Measurements from ENCODE around the gene C7. TPM values are rescaled to one million over a fixed set of nuclear protein-coding genes. Genes with fewer than 3 reads are reported as not detected.

C7 gene
- total and polyA plus RNA-seq, 8 donors, result 253 to 559 (median 474) TPM

GRCh38 chr5:40986666-40987065 lies 77.4 kb downstream of the C7 start:
- Histone ChIP-seq H3K4me1 (peaks cover 0 to 12% of the 10 kb centered on the region in 2 donors), H3K9me3 (peaks cover 0 to 2% of the 10 kb centered on the region in 2 donors), H3K27ac (no peak overlapping the region), H3K4me3 (no peak overlapping the region), H3K36me3 (no peaks in the 10 kb centered on the region), H3K27me3 (no peaks in the 10 kb centered on the region)
- DNase-seq (no peak), ATAC-seq (no peak)
- intact Hi-C loops (cut with DNase I), result no loop called here
- no peak for TF ChIP-seq CTCF (IDR thresholded peaks at IDR 0.05)

GRCh38 chr5:40987349-40987748 lies 78.1 kb downstream of the C7 start:
- Histone ChIP-seq H3K36me3 (no peaks in the 10 kb centered on the region), H3K27ac (no peak overlapping the region), H3K4me1 (peaks cover 0 to 12% of the 10 kb centered on the region in 2 donors), H3K27me3 (no peaks in the 10 kb centered on the region), H3K4me3 (no peak overlapping the region), H3K9me3 (peaks cover 0 to 2% of the 10 kb centered on the region in 2 donors)
- intact Hi-C loops (cut with DNase I), result no loop called here
- TF ChIP-seq CTCF (IDR thresholded peaks at IDR 0.05), result no peak
- no peak for ATAC-seq
- DNase-seq, result no peak

- Histone ChIP-seq H3K4me3 (no peak overlapping the region), H3K9me3 (peaks cover 0 to 2% of the 10 kb centered on the region in 2 donors), H3K4me1 (peaks cover 0 to 19% of the 10 kb centered on the region in 2 donors), H3K27ac (no peak overlapping the region), H3K27me3 (no peaks in the 10 kb centered on the region), H3K36me3 (no peaks in the 10 kb centered on the region)
- TF ChIP-seq CTCF (IDR thresholded peaks at IDR 0.05), result no peak
- no peak for ATAC-seq
- no peak for DNase-seq
- intact Hi-C loops (cut with DNase I), result no loop called here
Observed at GRCh38 chr5:40988746-40989510, 79.6 kb downstream of the C7 start.

- H3K36me3 ChIP-seq, result no peaks in the 10 kb centered on the region
- intact Hi-C loops (cut with DNase I), result no loop called here
- H3K9me3 ChIP-seq, result peaks cover 0 to 2% of the 10 kb centered on the region in 2 donors
- no peaks in the 10 kb centered on the region for H3K27me3 ChIP-seq
- H3K27ac ChIP-seq, result peak overlapping the region; percentile 55 to 72
- peaks cover 0 to 19% of the 10 kb centered on the region in 2 donors for H3K4me1 ChIP-seq
- H3K4me3 ChIP-seq, result no peak overlapping the region
- ATAC-seq (peak; percentile 94), DNase-seq (peak in 3 of 4 donors; percentile 44 to 91 (median 78))
- no peak for TF ChIP-seq CTCF (IDR thresholded peaks at IDR 0.05)
Observed at GRCh38 chr5:40991168-40991980, 82.1 kb downstream of the C7 start.

GRCh38 chr5:40991981-40992559 lies 82.8 kb downstream of the C7 start:
- peak overlapping the region; percentile 53 to 72 for H3K27ac ChIP-seq
- peaks cover 0 to 19% of the 10 kb centered on the region in 2 donors for H3K4me1 ChIP-seq
- intact Hi-C loops (cut with DNase I), result no loop called here
- H3K36me3 ChIP-seq, result no peaks in the 10 kb centered on the region
- peaks cover 0 to 2% of the 10 kb centered on the region in 2 donors for H3K9me3 ChIP-seq
- ATAC-seq (no peak), DNase-seq (no peak)
- no peak overlapping the region for H3K4me3 ChIP-seq
- no peak for TF ChIP-seq CTCF (IDR thresholded peaks at IDR 0.05)
- no peaks in the 10 kb centered on the region for H3K27me3 ChIP-seq

All from left lung (tissue), 10 donors.